ENCODE results near the gene SLC6A15. TPM values are rescaled to one million over a fixed set of nuclear protein-coding genes. Genes with fewer than 3 reads are reported as not detected.

Gene SLC6A15
- total and polyA plus RNA-seq, 9 of the 15 experiments (the other 6 are each of a cell fraction or from before 2014, with no cell fraction given), result not detected

GRCh38 chr12:84814664-84815245, 97.8 kb downstream of the SLC6A15 start:
- H3K4me1 ChIP-seq (replicated peaks in 1 of 2; ENCODE audit: control insufficient read depth in 2 of 2, insufficient read depth in 2 of 2, low read length in 2 of 2), result no peaks in the 10 kb centered on the region
- no peak overlapping the region for H3K9ac ChIP-seq (ENCODE audit: insufficient read depth in 1 of 2, low read depth in 2 of 2, low read length in 2 of 2)
- intact Hi-C loops (cut with micrococcal nuclease) (no loop called here), in situ Hi-C loops (cut with MboI) (no loop called here)
- no peak for TF ChIP-seq ZZZ3 (IDR thresholded peaks at IDR 0.05)
- no peak for TF ChIP-seq CBX3 (IDR thresholded peaks at IDR 0.05; ENCODE audit: borderline replicate concordance in 1 of 2, low read length in 2 of 2)
- TF ChIP-seq ZNF146 (CRISPR knock-in tag; IDR thresholded peaks at IDR 0.05; ENCODE audit: unreplicated experiment), result no peak
- no peak for TF ChIP-seq PHTF2 (CRISPR knock-in tag; IDR thresholded peaks at IDR 0.05)
- TF ChIP-seq CHD4 (IDR thresholded peaks at IDR 0.05; ENCODE audit: insufficient read depth, insufficient replicate concordance, low read depth, low read length, poor library complexity, severe bottlenecking), result no peak
- no peak for TF ChIP-seq SNRNP70 (optimal IDR thresholded peaks at IDR 0.05; ENCODE audit: low read depth, low read length)
- no peak for TF ChIP-seq PHF8 (IDR thresholded peaks at IDR 0.05; ENCODE audit: borderline replicate concordance, low read length)
- no peak for TF ChIP-seq CBX2 (IDR thresholded peaks at IDR 0.05; ENCODE audit: insufficient read depth, low read length, poor library complexity, severe bottlenecking)
- no peak for TF ChIP-seq SAP30 (IDR thresholded peaks at IDR 0.05; ENCODE audit: borderline replicate concordance, insufficient read depth, low read depth, low read length, poor library complexity, severe bottlenecking)
- no peak for TF ChIP-seq HDAC2 (IDR thresholded peaks at IDR 0.05)
- no peak for TF ChIP-seq HDAC3 (IDR thresholded peaks at IDR 0.05; ENCODE audit: borderline replicate concordance, partially characterized antibody)
- no peak for TF ChIP-seq CBFA2T3 (IDR thresholded peaks at IDR 0.05)
- TF ChIP-seq GMEB1 (CRISPR knock-in tag; IDR thresholded peaks at IDR 0.05), result no peak
- no peak for TF ChIP-seq HDGF (IDR thresholded peaks at IDR 0.05)
- TF ChIP-seq THAP12 (CRISPR knock-in tag; IDR thresholded peaks at IDR 0.05), result no peak
- no peak for TF ChIP-seq PHB2 (IDR thresholded peaks at IDR 0.05; ENCODE audit: low read depth)
- TF ChIP-seq ELK3 (CRISPR knock-in tag; IDR thresholded peaks at IDR 0.05), result no peak
- TF ChIP-seq GATA2 (CRISPR knock-in tag; IDR thresholded peaks at IDR 0.05), result no peak
- no peak for TF ChIP-seq ZNF232 (CRISPR knock-in tag; IDR thresholded peaks at IDR 0.05)
- no peak overlapping the region for H2AFZ ChIP-seq (ENCODE audit: low read depth, low read length)
- ChIA-PET POLR2A (no interaction called here), CTCF (ENCODE audit: low intra/inter-chr PET ratio) (no interaction called here)
- H3K9me1 ChIP-seq (ENCODE audit: control insufficient read depth, insufficient read depth, low read length), result no peaks in the 10 kb centered on the region
- ATAC-seq, result no peak
- WGBS (ENCODE audit: insufficient coverage, low coverage, missing lambda C conversion rate), result 0% methylated on average over 4 of the region's 4 CpGs
- FAIRE-seq, result no peak
- no peak for DNase-seq (ENCODE audit: extremely low read depth in 1 of 4, low spot score in 3 of 4)
- H4K20me1 ChIP-seq (replicated peaks; ENCODE audit: control insufficient read depth, insufficient read depth, low read length), result no peaks in the 10 kb centered on the region
- no peaks in the 10 kb centered on the region for H3K36me3 ChIP-seq (ENCODE audit: control insufficient read depth, insufficient read depth, low read length)
- no peaks in the 10 kb centered on the region; the same call in 1 of the 2 replicates for H3K9me3 ChIP-seq (replicated peaks; ENCODE audit: control insufficient read depth, insufficient read depth, low read depth, low read length)
- no TSS peak for BruUV-seq (replicated peaks)
- H3K4me3 ChIP-seq, result no peak overlapping the region
- no peak overlapping the region for H3K4me2 ChIP-seq (ENCODE audit: insufficient read depth, low read length)
- H3K27ac ChIP-seq (ENCODE audit: extremely low read depth, low read depth, low read length), result no peak overlapping the region
- no peaks in the 10 kb centered on the region for H3K27me3 ChIP-seq (ENCODE audit: control insufficient read depth in 2 of 2, insufficient read depth in 2 of 2, low read length in 2 of 2)
- H3K79me2 ChIP-seq (ENCODE audit: control insufficient read depth, insufficient read depth, low read length), result no peaks in the 10 kb centered on the region

Measured in K562 (cell line).